ENCODE results near the gene GRWD1.

The GRWD1 gene

GRCh38 chr19:48471836-48472235 lies 26.1 kb downstream of the GRWD1 start:
- no peak for DNase-seq (ENCODE audit: low read depth)
- H3K4me3 ChIP-seq (ENCODE audit: low read depth, low read length) = no peak overlapping the region
- TF ChIP-seq MAX (IDR thresholded peaks at IDR 0.05; ENCODE audit: low read depth, low read length) (no peak), MYC (IDR thresholded peaks at IDR 0.05; ENCODE audit: low read depth, low read length) (no peak), POLR2A (IDR thresholded peaks at IDR 0.05; ENCODE audit: extremely low read depth, insufficient read length) (no peak)
- TF ChIP-seq, protein P1, sequence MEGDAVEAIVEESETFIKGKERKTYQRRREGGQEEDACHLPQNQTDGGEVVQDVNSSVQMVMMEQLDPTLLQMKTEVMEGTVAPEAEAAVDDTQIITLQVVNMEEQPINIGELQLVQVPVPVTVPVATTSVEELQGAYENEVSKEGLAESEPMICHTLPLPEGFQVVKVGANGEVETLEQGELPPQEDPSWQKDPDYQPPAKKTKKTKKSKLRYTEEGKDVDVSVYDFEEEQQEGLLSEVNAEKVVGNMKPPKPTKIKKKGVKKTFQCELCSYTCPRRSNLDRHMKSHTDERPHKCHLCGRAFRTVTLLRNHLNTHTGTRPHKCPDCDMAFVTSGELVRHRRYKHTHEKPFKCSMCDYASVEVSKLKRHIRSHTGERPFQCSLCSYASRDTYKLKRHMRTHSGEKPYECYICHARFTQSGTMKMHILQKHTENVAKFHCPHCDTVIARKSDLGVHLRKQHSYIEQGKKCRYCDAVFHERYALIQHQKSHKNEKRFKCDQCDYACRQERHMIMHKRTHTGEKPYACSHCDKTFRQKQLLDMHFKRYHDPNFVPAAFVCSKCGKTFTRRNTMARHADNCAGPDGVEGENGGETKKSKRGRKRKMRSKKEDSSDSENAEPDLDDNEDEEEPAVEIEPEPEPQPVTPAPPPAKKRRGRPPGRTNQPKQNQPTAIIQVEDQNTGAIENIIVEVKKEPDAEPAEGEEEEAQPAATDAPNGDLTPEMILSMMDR (IDR thresholded peaks at IDR 0.05; ENCODE audit: low read depth, low read length) = no peak

DNA sequence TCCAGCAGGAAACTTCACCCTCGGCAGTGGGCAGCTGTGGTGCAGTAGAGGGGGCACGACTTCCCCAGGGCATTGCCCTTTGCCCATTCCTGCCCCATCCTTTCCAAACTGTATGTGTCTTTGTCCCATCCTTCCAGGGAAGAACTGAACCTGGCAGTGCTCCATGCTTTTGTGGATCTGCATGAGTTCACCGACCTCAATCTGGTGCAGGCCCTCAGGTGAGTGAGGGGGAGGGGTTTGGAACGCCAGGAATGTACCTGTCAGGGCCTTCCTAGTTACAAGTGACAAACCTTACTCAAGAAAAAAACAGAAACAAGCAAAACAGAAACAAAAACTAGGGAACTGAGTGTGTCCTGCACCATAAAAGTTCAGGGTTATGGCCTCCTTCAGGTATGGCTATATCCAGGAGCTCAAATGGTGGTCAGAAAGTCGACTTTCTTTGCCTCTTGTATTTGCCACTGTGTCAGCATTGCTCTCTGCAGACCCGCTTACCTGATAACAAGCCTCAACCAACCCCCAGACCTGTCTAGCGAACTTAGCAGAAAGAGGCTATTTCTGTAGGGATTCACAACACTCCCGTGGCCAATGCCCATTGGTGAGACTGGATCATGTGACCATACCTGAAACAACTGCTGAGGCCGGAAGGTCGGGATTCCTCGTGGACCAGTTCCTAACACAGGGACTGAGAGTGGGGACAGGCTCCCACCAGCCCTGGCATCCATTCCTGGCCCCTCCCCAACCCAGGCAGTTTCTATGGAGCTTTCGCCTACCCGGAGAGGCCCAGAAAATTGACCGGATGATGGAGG lies 27.6 kb downstream of the GRWD1 start:
- no peak overlapping the region for H3K4me3 ChIP-seq (ENCODE audit: low read depth, low read length)
- peak; percentile 5 for TF ChIP-seq POLR2A (IDR thresholded peaks at IDR 0.05; ENCODE audit: extremely low read depth, insufficient read length)
- TF ChIP-seq, protein P1 (IDR thresholded peaks at IDR 0.05; ENCODE audit: low read depth, low read length) = no peak
- no peak for DNase-seq (ENCODE audit: low read depth)

DNA sequence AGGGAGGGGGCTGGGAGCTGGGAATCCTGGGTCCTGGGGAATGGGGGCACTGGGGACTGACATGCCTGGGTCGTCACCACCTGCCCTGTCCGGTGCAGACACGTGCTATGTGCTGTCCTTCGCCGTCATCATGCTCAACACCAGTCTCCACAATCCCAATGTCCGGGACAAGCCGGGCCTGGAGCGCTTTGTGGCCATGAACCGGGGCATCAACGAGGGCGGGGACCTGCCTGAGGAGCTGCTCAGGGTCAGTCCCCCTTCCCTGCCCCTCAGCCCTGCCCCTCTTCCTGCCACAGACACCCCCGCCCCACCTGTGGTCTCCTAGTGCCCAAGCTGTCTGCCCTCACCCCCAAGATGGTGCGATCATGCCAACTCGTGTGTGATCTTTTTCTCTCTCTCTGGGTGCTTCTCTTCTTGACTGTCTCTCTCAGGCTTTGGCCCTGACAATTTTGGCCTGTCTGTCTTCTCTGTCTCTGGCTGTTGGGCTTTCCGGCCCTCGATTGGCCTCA lies 28.4 kb downstream of the GRWD1 start:
- DNase-seq (ENCODE audit: low read depth) = no peak
- no peak overlapping the region for H3K4me3 ChIP-seq (ENCODE audit: low read depth, low read length)
- TF ChIP-seq POLR2A (IDR thresholded peaks at IDR 0.05; ENCODE audit: extremely low read depth, insufficient read length) (peak; percentile 13), MAX (IDR thresholded peaks at IDR 0.05; ENCODE audit: low read depth, low read length) (no peak)

DNA sequence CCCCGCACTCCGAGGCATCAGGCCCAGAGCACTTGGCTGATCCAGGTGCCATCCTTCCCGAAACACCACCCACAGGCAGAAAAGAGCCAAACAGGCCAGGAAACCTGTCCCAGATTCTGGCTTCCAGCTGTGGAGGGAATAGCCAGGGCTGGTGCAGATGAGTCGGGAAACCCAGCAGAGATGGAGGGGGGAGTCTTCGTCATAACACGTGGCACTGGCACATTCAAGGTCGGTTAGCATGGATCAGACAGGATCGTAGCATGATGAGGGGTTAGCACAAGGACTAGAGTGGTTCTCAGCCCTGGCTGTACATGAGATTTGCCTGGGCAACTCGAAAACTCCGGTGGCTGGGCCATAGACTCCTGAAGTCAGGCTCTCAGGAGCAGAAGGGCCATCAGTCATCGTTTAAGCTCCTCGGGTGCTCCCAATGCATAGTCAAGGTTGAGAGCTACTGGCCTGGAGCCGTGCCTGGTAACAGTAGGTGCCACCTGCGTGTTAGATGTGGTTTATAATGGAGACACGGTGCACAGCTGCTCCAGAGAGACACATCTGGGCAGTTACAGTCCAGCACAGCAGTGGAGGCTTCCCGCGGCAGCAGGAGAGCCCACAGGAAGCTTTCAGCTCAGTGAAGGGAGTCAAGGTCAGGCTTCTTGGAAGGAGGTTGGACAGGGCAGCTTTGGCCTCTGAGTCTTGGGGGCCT lies 29.7 kb downstream of the GRWD1 start:
- no peak overlapping the region for H3K4me3 ChIP-seq (ENCODE audit: low read depth, low read length)
- TF ChIP-seq MAX (IDR thresholded peaks at IDR 0.05; ENCODE audit: low read depth, low read length) (no peak), MYC (IDR thresholded peaks at IDR 0.05; ENCODE audit: low read depth, low read length) (no peak), POLR2A (IDR thresholded peaks at IDR 0.05; ENCODE audit: extremely low read depth, insufficient read length) (no peak)
- TF ChIP-seq, protein P1 (IDR thresholded peaks at IDR 0.05; ENCODE audit: low read depth, low read length) = no peak
- no peak for DNase-seq (ENCODE audit: low read depth)

DNA sequence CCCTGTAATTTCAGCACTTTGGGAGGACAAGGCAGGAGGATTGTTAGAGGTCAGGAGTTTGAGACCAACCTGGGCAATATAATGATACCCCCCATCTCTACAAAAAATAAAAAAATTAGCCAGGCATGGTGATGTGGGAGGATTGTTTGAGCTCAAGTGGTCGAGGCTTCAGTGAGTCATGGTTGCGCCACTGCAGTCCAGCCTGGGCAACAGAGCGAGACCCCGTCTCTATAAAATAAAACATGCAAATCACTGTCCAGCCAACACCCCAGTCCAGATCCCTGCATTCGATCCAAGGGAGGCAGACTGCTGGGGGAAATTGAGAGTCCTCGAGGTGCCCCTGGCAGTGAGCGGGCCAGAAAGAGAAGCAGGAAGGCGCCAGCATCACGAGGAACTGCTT lies 30.4 kb downstream of the GRWD1 start:
- TF ChIP-seq POLR2A (IDR thresholded peaks at IDR 0.05; ENCODE audit: extremely low read depth, insufficient read length) (no peak), MAX (IDR thresholded peaks at IDR 0.05; ENCODE audit: low read depth, low read length) (no peak)
- H3K4me3 ChIP-seq (ENCODE audit: low read depth, low read length) = no peak overlapping the region
- DNase-seq (ENCODE audit: low read depth) = peak; percentile 65

DNA sequence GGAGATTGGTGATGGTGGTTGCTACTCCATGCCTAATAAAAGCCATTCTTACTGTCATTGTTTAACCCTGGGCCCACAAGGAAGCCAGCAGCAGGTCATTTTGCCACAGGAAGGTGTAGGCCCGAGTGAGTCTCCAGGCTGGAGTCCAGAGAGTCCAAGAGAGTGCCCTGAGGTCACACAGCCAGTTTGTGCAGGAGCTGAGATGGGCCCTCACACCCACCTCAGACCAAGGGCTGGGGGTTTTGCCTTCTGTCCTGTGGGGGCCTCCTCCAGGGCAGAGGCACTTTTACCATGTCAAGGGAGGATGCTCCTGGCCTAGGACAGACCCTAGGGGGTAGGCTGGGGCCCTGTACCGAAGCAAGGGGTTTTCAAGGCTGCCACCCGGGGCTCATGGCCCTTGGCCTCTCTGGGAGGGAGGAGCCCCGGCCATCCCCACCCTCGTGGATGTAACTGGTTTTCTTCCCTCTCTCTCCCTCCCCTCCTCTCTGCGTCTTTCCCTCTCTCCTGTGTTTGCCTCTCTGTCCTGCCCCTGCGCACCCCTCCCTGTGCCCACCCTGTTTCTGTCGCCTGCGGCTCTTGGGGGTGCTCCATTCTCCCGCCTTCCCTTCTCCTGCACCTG lies 31.4 kb downstream of the GRWD1 start:
- DNase-seq (ENCODE audit: low read depth) = no peak
- no peak overlapping the region for H3K4me3 ChIP-seq (ENCODE audit: low read depth, low read length)
- TF ChIP-seq MYC (IDR thresholded peaks at IDR 0.05; ENCODE audit: low read depth, low read length) (no peak), POLR2A (IDR thresholded peaks at IDR 0.05; ENCODE audit: extremely low read depth, insufficient read length) (no peak)
- TF ChIP-seq, protein P1 (IDR thresholded peaks at IDR 0.05; ENCODE audit: low read depth, low read length) = no peak

All from NB4 (cell line).